ENCODE measurements around the gene NLRP10.

Gene NLRP10

DNA sequence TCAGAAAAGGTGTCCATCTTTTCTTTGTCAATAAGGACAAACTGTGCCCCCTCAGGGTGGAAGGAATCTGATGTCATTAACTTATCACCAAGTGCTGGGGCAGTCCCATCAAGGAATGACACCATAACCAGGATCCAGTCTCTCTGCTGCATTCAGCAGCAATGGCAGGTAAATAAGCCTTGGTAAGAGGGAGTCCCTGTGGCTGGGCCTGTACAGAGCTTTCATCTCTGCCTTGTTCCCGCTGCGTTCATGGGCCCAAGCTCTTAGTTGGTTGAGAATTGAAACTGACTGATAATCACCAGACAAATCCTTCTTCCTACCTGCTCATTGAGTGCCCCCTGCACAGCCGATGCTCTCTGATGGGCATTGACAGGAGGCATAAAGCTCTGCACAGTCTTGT lies 44.6 kb upstream of the NLRP10 start:
- Histone ChIP-seq H3K27ac (ENCODE audit: low read length) (no peak overlapping the region), H3K9me3 (ENCODE audit: insufficient read depth, low read length) (no peaks in the 10 kb centered on the region), H3K9ac (ENCODE audit: low read length) (no peak overlapping the region), H3K27me3 (ENCODE audit: low read depth, low read length) (no peaks in the 10 kb centered on the region), H4K20me1 (ENCODE audit: insufficient read depth, low read length) (no peaks in the 10 kb centered on the region), H3K79me2 (ENCODE audit: low read length) (no peaks in the 10 kb centered on the region), H3K4me3 (ENCODE audit: low read length) (no peak overlapping the region), H3K36me3 (replicated peaks; ENCODE audit: low read depth, low read length) (no peaks in the 10 kb centered on the region), H3K4me2 (ENCODE audit: low read length) (no peak overlapping the region), H3K4me1 (ENCODE audit: low read length) (peaks cover 9% of the 10 kb centered on the region), H2AFZ (ENCODE audit: low read depth, low read length) (no peak overlapping the region)
- no peak for TF ChIP-seq EZH2phosphoT487 (IDR thresholded peaks at IDR 0.05; ENCODE audit: low read depth)
- TF ChIP-seq, protein P1, sequence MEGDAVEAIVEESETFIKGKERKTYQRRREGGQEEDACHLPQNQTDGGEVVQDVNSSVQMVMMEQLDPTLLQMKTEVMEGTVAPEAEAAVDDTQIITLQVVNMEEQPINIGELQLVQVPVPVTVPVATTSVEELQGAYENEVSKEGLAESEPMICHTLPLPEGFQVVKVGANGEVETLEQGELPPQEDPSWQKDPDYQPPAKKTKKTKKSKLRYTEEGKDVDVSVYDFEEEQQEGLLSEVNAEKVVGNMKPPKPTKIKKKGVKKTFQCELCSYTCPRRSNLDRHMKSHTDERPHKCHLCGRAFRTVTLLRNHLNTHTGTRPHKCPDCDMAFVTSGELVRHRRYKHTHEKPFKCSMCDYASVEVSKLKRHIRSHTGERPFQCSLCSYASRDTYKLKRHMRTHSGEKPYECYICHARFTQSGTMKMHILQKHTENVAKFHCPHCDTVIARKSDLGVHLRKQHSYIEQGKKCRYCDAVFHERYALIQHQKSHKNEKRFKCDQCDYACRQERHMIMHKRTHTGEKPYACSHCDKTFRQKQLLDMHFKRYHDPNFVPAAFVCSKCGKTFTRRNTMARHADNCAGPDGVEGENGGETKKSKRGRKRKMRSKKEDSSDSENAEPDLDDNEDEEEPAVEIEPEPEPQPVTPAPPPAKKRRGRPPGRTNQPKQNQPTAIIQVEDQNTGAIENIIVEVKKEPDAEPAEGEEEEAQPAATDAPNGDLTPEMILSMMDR (IDR thresholded peaks at IDR 0.05; ENCODE audit: low read depth, low read length): no peak

DNA sequence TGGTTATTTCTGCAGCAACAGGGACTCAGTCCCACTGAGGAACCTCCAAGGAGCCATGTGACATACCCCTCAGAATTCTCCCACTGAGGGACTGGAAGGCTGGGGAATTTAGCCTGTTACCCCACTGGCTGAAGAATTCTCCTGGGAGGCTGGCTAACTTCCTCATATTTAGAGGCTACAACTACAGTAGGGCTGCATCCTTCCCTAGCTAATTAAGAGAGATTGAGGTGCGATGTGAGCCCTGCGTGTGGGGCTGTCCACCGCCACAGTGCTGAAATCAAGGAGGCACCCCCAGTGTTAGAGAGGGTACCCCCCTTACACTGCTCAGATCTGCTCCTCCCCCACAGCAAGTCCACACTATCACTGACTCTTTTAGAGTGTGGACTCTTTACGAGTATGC lies 43.0 kb upstream of the NLRP10 start:
- no peak overlapping the region for H2AFZ ChIP-seq (ENCODE audit: low read depth, low read length)
- H3K4me2 ChIP-seq (ENCODE audit: low read length): no peak overlapping the region
- H3K27me3 ChIP-seq (ENCODE audit: low read depth, low read length): no peaks in the 10 kb centered on the region
- H3K27ac ChIP-seq (ENCODE audit: low read length): no peak overlapping the region
- no peak overlapping the region for H3K9ac ChIP-seq (ENCODE audit: low read length)
- H3K4me3 ChIP-seq (ENCODE audit: low read length): no peak overlapping the region
- peaks cover 9% of the 10 kb centered on the region for H3K4me1 ChIP-seq (ENCODE audit: low read length)
- no peaks in the 10 kb centered on the region for H3K9me3 ChIP-seq (ENCODE audit: insufficient read depth, low read length)
- H3K79me2 ChIP-seq (ENCODE audit: low read length): no peaks in the 10 kb centered on the region
- H3K36me3 ChIP-seq (replicated peaks; ENCODE audit: low read depth, low read length): no peaks in the 10 kb centered on the region
- H4K20me1 ChIP-seq (ENCODE audit: insufficient read depth, low read length): no peaks in the 10 kb centered on the region
- TF ChIP-seq, protein P1 (IDR thresholded peaks at IDR 0.05; ENCODE audit: low read depth, low read length): no peak
- TF ChIP-seq EZH2phosphoT487 (IDR thresholded peaks at IDR 0.05; ENCODE audit: low read depth): no peak

DNA sequence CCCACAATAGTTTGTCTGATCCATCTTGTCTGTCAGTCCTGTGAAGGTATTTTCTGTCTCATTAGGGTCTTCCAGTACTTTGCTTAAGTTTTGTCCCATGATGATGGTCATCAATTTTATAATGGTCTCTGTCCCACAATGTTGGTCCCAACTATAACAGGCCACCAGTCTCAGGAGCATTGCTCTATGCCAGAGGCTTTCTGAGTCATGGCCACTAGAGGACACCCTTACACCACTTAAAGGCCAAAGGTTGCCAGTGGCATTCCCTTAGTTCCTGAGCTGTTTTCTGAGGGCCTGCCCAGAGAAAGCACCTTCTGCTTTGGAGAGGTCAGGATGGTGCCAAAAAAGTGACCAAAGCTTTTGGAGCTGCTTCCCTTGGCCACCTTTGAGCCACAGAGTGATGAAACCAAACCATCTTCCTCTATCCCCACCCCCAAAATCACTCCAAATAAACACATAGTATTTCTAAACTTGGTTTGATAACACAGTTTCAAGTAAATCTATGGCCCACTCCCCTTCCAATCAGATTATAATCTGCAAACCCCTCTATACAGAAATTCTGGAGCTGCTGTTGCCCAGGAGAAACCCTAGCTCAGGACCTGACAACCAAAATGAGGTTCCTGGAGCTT lies 41.2 kb upstream of the NLRP10 start:
- Histone ChIP-seq H3K9me3 (ENCODE audit: insufficient read depth, low read length) (no peaks in the 10 kb centered on the region), H4K20me1 (ENCODE audit: insufficient read depth, low read length) (no peaks in the 10 kb centered on the region), H3K27me3 (ENCODE audit: low read depth, low read length) (no peaks in the 10 kb centered on the region), H3K79me2 (ENCODE audit: low read length) (no peaks in the 10 kb centered on the region), H2AFZ (ENCODE audit: low read depth, low read length) (no peak overlapping the region), H3K36me3 (replicated peaks; ENCODE audit: low read depth, low read length) (no peaks in the 10 kb centered on the region), H3K9ac (ENCODE audit: low read length) (no peak overlapping the region), H3K4me1 (ENCODE audit: low read length) (peaks cover 9% of the 10 kb centered on the region), H3K4me2 (ENCODE audit: low read length) (no peak overlapping the region), H3K27ac (ENCODE audit: low read length) (no peak overlapping the region), H3K4me3 (ENCODE audit: low read length) (no peak overlapping the region)
- TF ChIP-seq, protein P1 (IDR thresholded peaks at IDR 0.05; ENCODE audit: low read depth, low read length): peak; percentile 93
- no peak for TF ChIP-seq EZH2phosphoT487 (IDR thresholded peaks at IDR 0.05; ENCODE audit: low read depth)

DNA sequence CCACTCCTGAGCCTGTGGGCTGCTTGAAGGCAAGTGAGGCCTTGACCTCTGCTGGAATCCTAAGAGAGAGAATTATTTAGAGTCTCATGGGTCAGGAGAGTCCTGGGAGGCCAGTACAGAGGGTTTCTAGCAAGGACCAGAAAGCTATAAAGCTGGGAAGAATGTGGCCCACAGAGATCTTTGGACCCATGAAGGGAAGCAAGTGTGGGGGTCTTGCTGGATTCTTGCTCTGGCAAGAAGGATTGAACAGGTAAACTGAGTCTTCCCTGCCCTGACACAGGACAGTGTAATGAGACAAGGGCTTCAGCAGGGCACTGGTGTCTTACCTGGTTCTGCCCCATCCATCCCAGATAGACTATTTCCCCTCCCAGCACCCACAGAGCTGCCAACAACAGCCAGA lies 40.3 kb upstream of the NLRP10 start:
- H3K4me2 ChIP-seq (ENCODE audit: low read length): no peak overlapping the region
- H3K79me2 ChIP-seq (ENCODE audit: low read length): no peaks in the 10 kb centered on the region
- H3K27ac ChIP-seq (ENCODE audit: low read length): no peak overlapping the region
- H3K4me1 ChIP-seq (ENCODE audit: low read length): no peaks in the 10 kb centered on the region; the same call in 1 of the 2 replicates
- H3K4me3 ChIP-seq (ENCODE audit: low read length): no peak overlapping the region
- peaks cover 4% of the 10 kb centered on the region for H3K36me3 ChIP-seq (replicated peaks; ENCODE audit: low read depth, low read length)
- no peak overlapping the region for H2AFZ ChIP-seq (ENCODE audit: low read depth, low read length)
- no peak overlapping the region for H3K9ac ChIP-seq (ENCODE audit: low read length)
- H3K9me3 ChIP-seq (ENCODE audit: insufficient read depth, low read length): no peaks in the 10 kb centered on the region
- H4K20me1 ChIP-seq (ENCODE audit: insufficient read depth, low read length): no peaks in the 10 kb centered on the region
- no peaks in the 10 kb centered on the region for H3K27me3 ChIP-seq (ENCODE audit: low read depth, low read length)
- TF ChIP-seq EZH2phosphoT487 (IDR thresholded peaks at IDR 0.05; ENCODE audit: low read depth): no peak
- TF ChIP-seq, protein P1 (IDR thresholded peaks at IDR 0.05; ENCODE audit: low read depth, low read length): no peak

Measured in OCI-LY3 (cell line).